Fibroblast of skin of right quadriceps (primary cell): ENCODE data around the gene ADGRL2.

Experiments
- DNase-seq: peaks from one replicate; pipeline ENCODE4 v3.0.0-alpha.2; 2013

The ADGRL2 gene

DNA sequence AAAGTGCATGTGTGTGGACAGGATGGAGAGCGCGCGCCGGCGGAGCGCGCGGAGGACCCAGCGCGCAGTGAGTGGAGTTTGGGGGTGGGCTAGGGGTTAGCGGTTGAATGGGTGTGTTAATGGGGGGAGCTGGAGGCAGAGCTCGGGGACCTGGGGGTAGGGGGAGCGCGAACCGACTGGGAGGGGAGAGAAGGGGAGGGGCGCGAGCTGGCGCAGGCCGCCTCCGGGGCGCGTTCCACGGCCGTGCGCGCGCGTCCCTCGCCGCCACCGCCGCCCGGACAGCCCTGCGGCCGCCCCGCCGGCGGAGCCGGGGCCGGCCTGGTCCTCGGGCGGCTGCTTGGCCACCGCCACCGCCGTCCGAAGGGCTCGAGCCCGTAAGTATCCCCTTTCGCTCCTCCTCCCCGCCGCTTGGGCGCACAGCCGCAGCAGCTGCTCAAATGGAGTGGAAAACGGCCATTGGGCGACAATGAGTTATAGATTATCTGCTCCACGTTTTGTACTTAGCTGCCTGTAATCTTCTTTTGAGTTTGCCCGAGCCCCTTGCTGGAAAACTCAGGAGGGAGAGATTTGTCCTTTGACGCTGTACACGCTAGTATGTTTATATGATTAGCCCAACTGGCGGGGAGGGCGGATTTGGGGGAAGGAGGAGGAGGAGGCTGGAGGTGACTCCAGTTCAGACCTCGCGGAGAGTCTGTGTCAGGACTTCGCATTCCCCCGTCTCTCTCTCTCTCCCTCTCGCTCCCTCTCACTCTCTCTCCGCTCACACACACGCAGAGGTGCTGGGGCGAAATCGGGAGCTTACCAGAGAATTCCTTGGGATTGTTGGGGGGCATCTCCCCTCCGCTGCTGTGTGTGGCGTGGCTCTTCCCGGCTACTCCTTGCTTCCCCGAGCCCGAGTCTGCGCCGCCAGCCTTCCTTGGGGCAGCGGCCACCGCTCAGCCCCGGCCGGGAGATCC is at the start of gene ADGRL2:
Gene ADGRL2, plus strand, starts transcription at position 240 of the 956 bp plus-strand sequence. CDS start 36,051 bp downstream, outside the sequence.
- peak; percentile 95 for DNase-seq

DNA sequence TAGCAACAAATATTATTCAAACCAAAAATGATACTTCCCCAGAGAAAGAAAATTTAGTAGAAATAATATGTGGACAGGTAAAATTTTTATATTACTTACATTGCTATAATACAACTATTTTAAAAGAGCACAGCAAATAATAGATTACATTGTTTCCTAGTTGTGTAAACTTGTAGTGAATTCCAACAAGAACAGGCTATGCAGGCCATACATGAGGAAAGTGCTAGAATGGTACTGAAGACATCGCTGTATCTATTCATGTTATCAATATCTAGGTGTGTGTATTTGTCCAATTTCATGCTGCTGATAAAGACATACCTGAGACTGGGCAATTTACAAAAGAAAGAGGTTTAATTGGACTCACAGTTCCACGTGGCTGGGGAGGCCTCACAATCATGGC is 47.9 kb upstream of the ADGRL2 start:
- DNase-seq: no peak

DNA sequence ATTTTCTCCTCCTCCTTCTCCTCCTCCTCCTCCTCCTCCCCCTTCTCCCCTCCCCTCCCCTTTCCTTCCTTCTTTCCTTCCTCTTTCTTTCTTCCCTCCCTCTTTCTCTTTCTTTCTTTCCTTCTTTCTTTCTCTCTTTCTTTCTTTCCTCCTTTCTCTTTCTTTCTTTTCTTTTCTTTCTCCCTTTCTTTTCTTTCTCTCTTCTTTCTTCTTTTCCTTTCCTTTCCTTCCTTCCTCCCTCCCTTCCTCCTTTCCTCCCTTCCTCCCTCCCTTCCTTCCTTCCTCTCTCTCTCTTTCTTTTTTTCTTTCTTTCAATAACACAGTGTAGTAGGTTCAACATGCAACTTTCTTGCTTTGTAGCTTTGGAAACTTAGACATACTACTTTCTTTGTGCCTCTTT is 46.3 kb upstream of the ADGRL2 start:
- DNase-seq: no peak

DNA sequence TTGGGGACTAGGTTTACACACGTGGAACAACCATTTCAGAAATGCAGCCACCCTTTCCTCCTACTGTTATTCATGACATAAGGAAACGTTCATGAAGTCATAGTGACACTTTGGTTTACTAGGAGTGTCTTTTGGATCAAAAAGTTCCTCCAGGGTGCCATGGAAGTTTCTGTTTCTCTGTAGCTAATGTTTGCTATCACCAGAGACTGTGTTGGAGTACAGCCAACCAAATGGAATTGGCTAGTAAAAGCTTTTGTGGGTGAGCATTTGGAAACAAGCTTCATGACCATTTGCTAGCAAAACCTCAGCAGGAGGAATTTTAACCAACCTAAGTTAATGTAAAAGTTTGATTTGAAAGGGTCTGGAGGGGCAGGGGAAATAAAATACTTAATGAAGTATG is 43.9 kb upstream of the ADGRL2 start:
- DNase-seq: peak; percentile 11

DNA sequence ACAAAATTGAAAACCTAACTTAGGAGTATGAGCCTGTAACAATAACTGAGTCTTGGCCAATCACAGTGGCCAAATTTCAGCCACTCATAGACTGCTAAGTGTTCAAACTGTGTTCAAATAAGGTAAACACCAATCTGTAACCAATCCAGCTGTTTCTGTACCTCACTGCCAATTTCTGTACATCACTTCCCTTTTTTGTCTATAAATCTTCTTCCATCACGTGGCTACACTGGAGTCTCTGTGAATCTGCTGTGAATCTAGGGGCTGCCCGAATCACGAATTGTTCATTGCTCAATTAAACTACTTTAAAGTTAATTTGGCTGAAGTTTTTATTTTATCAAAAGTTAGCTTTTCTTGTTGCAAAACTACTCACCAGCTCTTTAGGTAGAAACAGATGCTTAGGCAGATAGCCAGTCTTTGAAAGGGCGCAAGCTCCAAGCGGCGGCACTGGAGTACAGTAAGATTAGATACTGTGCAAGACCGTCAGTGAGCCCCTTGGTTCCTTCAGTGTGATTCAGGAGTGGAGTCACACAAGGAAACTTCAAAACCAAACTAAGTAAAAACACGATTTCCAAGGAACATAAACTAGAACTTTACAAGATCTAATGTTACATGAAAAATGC is 43.2 kb upstream of the ADGRL2 start:
- DNase-seq: peak; percentile 11

DNA sequence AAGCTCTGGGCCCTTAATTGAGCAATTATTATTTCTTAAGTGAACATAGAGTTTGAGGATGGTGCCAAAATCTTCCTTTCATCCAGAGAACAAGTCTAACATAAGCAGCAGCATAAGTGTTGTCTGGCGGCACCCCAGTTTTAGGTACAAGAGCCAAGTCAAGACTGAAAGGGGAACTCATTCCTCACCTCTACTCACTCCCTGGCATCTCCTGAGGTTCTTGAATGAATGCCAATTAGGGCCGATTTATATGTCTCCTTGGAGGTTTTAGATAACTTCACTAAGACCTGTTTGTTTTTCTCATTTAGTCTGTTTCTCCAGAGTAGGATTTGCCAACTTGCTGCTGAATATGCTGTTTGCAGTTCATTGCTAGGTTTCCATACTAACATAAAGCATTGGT is 42.6 kb upstream of the ADGRL2 start:
- no peak for DNase-seq

DNA sequence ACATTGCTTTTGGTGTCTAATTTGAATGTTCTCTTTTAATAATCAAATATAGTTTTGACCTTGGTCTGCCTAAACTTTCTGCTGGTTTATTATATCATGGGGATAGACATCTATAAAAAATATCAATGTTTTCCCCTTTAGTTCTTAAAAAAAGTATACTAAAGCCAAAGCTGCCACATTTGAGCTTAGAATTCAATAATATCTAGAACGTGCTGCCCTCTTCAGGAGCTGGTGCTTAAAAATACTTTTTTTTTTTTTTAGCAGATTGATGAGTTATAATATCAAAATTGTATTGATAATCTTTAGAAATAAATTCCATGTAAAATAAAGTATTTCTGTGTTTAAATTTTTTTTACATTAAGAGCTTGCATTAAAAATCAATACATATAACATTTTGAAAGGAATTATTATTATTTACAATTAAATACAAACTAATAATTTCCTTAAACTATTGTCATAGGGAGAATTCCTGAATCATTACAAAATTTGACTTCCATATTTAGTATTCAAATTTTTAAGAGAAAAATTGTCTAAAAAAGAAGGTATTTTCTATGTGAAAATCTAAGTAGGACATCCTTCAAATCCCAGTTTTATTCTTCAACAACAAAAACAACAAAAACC is 40.1 kb upstream of the ADGRL2 start:
- DNase-seq: peak; percentile 31

DNA sequence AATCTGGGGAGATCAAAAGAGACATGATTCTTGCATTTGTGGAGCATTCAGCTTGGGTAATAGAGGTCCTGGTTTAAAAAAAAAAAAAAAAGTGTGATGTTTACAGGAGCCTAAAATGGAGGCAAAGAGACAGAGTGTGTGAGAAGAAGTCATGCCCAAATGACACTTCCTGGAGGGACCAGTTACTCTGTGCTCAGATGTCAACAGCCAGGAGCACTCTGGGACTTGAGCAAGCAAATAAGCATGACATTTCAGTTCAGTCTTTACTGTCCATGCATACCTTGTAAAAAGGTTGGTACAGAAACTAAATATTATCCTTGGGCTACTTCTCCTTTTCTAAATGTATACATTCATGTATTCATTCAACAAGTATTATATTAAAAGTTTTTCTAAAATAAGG is 25.2 kb upstream of the ADGRL2 start:
- no peak for DNase-seq

DNA sequence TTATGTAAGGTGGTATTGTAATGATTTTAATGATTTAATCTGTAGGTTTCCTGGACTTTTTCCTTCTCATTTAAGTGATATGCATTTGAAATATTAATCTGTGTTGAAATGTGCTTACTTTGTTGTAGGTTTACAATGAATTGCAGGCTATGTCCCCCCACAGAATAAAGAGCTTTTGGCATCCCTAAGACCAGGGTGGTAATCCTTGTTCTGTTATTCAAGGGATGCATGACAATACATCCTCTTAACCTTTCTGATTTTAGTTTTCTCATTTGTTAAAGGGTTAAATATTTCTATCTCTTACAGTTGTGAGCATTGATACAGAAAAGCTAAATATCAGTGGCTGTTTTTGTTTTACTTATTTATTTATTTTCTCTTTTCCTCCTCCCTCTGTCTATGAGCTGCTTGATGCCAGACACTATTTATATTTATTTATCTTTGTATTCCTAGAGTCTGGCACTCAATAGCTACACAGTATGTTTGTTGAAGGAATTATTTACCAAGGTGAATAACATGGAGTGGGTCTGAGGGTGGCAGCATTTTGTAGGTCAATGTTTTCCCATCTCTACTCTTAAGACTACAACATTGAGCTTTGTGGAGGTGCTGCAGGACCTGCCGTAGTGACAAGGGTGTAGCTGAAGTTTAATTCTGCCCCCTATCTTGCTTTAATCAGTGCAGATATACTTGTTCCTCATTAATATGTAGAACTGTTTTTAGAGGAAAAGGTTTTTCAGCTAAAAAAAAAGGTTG is 19.9 kb upstream of the ADGRL2 start:
- no peak for DNase-seq

DNA sequence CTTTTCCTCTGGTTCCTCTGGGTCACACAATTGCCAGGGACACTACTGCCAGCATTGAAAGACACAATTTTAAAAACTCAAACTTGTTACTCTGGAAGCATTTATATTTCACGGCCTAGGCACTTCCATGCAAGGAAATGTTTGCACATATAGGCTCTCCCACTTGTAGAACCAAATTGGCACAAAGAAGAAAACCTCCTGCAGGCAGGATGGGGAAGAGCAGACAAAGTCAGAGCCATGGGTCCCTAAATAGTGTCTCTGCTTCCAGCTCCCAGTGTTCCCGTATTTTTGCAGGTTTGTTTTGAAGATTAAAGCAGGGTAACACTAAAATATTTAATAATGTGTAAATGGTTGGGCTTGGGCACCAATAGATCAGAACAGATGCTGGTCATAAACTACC is 19.0 kb upstream of the ADGRL2 start:
- no peak for DNase-seq

DNA sequence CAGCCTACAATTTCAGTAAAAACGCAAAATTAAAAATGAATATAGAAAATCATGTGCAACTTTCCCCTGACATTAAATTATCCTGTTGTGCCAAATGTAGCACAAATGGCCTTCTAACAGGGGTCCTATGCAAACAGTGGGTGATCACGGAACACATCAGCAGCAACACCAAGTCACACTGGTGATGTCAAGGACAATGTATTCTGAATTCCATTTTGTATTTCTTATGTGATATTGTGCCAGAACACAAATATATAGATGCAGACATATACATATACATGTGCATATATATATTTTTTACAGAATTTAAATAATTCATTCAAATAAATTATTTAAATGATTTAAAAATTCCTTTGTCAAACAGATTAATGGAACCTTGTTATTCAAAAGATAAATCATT is 8.6 kb upstream of the ADGRL2 start:
- no peak for DNase-seq

DNA sequence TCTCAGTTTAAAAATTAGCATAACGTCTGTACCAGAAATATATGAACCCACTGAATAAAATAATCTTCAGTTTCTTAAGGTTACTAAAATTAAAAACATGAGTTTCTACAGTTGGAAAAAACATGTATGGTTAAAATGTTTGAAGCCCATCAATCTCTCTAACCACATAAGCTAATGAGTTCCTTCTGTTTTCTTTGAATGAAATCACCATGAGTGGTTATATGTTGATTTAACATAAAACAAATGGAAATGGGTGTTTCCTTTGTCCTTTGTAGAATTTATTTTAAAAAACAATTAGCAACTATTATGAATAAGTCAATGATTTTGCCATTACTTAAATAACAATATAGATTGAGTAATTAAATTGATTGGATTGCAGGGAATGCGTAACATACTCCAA is 3.0 kb upstream of the ADGRL2 start:
- DNase-seq: no peak

DNA sequence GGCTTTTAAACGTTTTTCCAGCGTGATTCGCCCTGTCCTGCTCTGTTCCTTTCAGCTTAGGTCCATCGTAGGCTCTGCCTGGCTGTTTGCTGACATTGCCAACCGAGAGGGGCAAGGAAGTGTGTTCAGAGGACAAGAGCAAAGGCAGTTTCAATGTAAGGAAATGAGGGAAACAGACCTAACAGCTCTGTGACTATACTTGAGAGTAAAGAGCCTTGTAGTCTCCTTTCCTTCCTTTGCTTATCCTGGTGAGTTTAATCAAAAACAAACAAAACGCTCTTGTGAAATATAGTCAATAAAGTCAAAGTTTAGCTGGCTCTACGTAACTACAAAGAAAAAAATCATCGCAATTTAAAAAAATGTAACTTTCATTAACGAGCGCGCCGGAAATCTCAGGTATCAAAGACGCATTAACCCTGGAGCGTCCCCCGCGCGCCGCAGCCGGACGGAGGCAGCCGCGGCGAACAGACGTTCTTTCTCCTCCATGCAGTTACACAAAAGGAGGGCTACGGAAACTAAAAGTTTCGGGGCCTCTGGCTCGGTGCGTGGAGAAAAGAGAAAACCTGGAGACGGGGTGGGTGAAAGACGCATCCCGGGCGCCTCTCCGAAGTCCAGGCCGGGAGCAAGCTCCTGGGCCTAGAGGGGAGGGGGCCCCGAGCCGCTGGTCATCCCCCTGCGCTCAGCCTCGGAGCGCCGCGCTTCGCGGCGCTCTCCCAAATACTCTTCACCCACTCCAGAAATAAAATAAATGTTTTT is 617 bp upstream of the ADGRL2 start:
- peak; percentile 84 for DNase-seq

DNA sequence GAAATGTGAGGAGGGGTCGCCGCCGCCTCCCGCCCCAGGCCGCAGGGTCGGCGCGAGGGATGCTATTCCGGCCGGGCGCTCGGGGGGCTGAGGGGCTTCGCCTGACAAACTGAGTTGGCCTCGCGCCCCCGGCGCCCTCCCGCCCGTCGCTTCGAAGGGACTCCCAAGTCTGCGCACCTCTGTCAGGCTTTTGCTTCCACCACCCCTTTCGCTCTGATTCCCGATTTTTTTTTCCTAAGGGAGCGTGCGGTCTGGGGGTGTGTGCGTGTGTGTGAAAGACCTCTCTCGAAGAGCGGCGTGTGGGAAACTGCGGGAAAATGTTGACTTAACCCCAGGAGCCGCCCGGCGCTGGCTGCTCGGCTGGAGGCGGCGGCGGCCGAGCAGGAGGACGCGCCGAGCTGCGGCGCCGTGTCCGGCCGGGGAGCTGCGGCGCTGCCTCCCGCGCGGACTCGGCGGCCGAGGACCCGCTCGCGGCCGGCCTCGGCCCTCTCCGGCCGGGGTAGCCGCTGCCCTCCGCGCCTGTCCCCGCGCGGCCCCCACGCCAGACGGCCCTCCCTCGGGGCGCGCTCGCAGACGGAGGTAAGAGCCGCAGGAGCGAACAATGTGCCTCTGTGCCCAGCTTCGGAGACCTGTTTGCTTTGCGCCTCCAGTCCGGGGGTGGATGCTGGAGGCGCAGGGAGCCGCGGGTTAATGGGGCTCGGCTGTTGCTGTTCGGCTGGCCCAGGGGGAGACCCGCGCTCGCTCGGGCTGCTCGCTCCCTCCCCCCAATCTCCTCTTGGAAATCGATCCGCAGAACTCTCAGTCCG is 1.1 kb downstream of the ADGRL2 start:
- peak; percentile 54 for DNase-seq

DNA sequence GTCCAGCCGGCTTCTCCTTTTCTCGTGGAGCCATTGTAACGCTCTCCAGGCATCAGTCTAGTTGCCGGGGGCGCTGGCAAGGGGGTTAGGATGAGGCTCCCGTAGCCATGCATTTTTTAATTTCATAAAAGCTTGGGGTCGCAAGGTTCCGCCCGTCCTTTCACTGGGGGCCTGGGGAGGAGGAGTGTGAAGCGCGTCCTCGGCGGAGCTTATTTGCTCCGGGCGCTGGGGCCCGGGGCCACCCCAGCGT is 1.6 kb downstream of the ADGRL2 start:
- DNase-seq: no peak

DNA sequence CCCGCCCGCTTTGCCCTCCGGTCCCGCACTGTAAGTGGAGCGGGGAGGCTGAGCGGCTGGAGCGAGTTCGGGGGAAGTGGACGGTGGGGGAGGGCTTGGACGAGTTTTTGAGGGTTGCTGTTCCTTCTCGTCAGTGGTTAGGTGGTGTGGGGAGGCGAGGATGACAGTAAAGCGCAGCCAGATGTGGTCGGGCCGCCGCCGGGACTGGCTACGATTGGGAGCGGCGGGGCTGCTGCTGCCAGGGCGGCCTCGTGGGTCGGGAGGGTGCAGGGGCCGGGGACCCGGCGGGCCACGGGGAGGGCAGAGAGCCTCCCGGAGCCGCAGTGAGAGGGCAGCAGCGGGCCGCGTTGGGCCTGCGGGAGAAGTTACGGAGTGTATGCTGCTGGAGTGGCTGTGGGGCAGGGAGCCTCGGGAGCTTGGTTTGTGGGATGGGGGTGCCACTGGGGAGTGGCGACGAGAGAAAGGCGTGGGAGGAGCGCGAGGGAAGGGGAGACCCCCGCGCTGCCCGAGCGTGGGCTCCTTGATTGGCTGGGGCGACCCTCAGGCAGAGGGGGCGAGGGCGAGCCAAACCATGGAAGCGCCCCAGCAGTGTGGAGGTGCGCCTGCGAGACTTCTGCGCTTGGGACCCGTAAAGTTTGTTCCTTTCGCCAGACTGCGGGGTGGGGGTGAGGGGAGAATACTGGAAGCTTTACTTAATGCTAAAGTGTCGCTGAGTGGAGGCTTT is 2.1 kb downstream of the ADGRL2 start:
- peak; percentile 67 for DNase-seq

DNA sequence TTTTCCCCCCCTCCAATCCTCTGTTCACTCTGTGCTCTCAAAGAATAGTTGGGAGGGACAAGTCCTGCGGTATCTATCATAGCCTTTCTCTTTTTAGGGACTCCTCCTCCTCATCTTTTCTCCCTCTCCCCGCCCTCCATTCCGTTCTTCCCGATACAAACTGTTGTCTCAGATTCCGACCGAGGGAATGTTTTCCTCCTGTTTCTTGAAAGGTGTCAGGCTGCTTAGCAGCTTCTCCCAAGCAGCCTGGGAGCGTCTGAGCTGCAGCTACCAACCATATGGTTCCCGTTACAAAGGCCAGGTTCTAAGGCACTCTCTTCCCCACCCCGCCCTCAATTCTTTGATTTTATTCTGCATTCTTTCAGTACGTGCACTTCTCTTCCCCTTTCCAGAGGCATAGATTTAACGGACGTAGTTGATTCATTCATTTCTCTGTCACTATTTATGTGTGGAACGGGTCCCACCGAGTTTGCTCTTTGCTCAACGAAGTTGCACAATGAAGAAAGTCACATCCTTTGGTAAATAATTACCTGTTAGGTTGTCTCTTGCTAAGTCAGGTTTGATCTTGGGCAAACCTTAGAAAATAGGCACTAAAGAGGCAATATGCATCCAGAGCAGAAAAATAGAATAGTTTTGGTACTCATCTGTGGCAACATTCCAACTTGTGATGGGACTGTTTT is 2.8 kb downstream of the ADGRL2 start:
- DNase-seq: peak; percentile 64

DNA sequence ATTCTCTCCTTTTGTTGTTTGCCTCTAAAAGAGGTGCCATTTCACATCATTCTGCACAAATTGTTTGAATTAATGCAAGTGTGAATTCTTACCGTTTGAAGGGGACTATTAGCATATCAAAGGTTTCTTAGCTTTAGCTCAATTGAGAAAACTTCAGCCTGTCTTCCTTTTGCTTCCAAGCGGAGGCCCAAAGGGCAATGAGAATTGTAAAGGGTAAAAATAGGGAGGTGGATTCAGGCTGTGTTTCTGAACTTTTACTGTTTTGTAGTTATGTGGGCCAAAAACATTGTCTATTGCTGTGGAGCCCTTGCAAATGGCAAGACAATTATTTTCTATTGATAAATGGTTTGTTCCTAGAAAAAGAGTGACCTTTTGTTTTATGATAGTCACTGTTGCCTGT is 3.6 kb downstream of the ADGRL2 start:
- DNase-seq: no peak

DNA sequence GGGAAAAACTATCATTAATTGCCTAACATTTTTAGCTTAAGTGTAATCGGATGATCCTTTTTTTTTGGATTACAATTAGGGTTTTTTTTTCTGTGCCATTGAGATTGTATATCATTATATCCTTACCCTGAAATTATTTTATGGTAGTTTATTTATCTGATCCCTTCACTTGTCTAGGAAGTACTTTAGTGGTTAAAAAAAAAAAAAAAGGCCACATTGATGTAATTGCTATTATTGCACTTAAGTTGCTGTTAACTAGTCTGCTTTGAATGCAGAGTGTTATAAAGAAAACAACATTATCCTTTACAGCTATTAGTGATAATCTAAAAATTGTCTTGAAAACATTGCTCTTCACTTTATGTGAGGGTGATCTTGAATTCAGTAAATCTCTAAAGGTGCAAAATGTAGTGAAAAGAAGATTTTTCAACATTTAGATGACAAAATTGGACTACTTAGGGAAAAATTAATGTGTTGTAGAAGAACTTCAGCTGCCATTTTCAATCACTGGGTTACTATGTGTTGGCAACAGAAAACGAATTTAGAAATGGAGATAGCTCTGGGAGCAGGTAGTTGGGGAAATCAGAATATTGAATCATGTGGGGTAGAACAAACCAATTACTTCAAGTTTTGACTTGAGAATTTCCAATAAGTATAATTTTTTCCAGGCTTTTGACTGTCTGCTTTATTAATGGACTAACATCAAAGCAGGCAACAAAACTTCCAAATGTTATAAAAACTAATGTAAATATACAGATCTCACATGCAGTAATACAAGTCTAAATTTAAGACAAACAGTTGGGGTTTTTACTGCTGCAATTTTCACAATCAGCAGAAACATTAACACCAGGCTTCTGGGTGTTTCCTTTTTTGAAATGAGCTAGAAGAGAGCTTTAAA is 5.0 kb downstream of the ADGRL2 start:
- DNase-seq: no peak

DNA sequence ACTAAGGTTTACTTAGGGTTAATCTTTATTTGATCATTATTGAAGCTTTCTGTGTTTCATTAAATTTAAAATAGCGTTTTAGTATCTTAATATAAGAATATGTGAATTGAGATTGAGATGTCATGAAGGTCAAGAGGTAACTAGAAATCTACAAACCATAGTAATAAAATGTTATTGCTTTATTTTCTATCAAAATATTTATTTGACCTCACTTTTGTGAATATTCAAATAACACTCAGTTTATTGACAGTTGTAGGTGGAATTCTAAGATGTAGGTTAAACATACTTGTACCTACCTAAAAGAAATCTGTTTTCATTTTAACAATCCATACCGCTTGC is 5.7 kb downstream of the ADGRL2 start:
- no peak for DNase-seq
